COLO829 (cell line): ENCODE measurements around the gene UNC13A.

Experiments
- DNase-seq: peaks from one replicate; pipeline ENCODE4 v3.0.0; 2012; ENCODE audit warnings: low spot score

UNC13A gene

DNA sequence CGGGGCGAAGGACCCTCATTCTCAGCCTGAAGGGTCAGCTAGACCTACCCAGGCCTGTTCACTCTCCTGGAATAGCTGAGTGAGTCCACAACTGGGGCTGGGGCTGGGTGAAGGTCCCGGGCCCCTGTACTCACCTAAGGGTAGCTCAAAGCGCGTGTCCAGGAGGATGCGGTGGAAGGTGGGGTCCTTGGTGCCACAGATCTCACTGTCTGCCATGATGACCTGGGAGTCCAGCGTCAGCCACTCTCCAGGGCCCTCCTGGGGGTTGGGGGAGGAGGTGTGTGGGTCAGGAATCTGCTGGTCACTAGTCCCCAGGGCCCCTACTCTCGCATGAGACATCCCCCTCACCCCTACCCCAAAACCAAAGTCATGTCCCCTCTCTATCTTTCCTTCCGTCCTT lies 18.7 kb downstream of the UNC13A start:
- no peak for DNase-seq

GRCh38 chr19:17665058-17665457 lies 23.1 kb downstream of the UNC13A start:
- no peak for DNase-seq

- DNase-seq, result no peak
Measured at GRCh38 chr19:17659996-17660395, 28.2 kb downstream of the UNC13A start.

DNA sequence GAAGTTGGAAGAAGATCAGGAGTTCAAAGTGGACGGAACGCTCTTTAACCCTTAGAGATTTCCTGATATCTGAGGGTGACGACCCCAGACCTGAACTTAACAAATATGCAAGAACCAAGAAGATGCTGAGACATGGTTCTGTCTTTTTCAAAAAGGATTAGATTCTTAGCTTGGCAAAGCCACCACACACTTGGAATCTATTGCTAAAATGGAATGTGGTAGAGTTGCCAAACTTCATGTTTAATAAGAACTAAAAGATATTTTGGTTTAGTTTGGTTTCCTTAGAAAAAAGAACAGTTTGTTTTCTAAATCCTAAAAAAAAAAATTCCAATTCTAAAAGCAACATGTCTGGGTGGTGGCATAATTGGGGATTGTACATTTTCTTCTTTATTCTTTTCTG lies 29.5 kb downstream of the UNC13A start:
- no peak for DNase-seq

GRCh38 chr19:17658240-17658639 lies 29.9 kb downstream of the UNC13A start:
- no peak for DNase-seq

- no peak for DNase-seq
Measured at GRCh38 chr19:17656970-17657369, 31.2 kb downstream of the UNC13A start.

- DNase-seq, result no peak
Measured at GRCh38 chr19:17655751-17656472, 32.2 kb downstream of the UNC13A start.

GRCh38 chr19:17654993-17655392 lies 33.2 kb downstream of the UNC13A start:
- DNase-seq, result peak; percentile 60

GRCh38 chr19:17652627-17653026 lies 35.5 kb downstream of the UNC13A start:
- no peak for DNase-seq

- no peak for DNase-seq
Measured at GRCh38 chr19:17648786-17649185, 39.4 kb downstream of the UNC13A start.

- DNase-seq, result peak; percentile 60
Measured at GRCh38 chr19:17648097-17648660, 40.0 kb downstream of the UNC13A start.

DNA sequence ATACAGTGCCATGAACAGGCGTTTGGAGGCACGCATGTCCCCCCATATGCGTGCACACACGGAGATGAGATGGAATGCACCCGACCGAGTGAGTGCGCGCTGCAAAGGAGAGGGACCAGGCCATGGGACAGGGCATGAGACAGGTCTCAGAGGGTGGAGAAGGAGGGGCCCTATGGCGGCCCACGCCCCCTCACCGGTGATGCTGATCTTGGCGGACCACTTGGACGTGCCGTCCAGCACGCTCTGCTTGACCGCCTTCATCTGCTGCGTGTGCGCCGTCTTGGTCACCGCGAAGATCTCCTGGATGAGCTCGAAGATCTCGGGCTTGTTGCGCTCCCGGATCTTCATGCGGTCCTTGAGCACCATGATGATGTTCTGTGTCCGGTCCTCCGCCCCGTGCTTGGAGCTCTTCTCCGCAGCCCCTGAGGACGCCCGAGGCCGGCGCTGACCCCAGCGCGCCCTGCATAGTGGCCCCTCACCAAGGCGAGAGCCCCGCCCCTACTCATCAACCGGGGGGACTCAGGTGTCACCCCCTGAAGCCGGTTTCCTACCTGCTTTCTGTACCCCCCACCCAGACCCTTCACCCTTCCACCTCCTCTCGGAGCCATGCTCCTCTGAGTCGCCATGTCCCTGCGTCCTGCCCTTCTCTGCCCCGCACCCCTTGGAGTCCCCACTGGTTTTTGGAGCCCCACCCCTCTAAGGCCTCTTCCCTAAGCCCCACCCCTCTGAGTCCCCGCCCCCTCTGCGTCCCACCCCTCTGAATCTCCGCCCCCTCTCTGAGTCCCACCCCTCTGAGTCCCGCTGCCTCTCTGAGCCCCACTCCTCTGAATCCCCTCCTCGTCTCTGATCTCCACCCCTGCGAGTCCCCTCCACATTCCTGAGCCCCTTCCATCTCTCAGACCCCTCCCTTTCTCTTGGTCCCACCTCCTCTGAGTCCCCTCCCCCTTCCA lies 40.8 kb downstream of the UNC13A start:
- DNase-seq, result no peak

- DNase-seq, result no peak
Measured at GRCh38 chr19:17646441-17646840, 41.7 kb downstream of the UNC13A start.

- DNase-seq, result no peak
Measured at GRCh38 chr19:17645339-17645963, 42.7 kb downstream of the UNC13A start.

DNA sequence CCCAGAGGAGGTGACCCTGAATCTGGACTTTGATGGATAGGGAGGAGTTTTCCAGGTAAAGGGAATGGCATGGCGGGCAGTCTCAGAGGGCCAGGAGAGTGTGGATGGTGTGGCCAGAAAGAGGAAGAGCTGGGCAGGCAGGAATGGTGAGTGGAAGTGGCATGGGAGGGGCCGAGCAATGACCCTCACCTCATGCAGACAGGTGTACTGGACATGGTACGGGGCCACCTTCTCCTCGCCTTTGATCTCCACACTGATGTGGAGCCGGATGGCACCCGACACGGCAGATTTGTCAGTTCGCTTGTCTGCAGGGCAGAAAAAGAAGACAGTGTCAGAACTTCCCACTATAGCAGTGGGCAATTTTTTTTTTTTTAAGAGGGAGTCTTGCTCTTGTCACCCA lies 45.5 kb downstream of the UNC13A start:
- no peak for DNase-seq

GRCh38 chr19:17641846-17642245 lies 46.3 kb downstream of the UNC13A start:
- DNase-seq, result no peak

DNA sequence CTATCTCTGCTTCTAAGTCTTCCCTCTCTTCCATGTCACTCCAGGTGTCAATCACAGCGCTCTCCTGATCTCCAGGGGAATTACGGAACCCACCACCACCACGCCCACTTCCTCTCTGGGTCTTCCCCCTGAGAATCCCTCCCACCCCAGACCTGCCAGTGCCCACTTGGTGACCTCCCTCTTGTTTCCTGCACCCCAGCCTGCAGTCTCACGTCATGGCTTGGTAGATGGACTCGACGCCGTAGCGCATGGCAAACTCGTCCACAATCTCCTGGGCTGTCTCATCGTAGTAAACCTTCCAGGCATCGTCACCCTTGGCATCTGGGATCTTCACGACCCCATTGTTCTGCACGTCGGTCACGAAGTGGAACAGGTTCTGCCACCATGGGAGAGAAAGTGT lies 47.0 kb downstream of the UNC13A start:
- DNase-seq, result no peak

DNA sequence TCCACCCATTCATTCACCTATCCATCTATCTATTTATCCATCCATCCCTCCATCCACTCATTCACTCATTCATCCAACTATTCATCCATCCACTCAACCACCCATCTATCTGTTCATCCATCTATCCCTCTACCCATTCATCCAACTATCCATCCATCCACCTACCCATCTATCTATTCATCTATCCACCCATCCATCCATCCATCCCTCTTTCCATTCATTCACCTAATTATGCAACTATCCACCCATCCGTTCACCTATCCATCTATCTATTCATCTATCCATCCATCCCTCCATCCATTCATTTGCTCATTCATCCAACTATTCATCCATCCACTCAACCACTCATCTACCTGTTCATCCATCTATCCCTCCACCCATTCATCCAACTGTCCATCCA lies 54.5 kb downstream of the UNC13A start:
- DNase-seq, result no peak

- DNase-seq, result no peak
Measured at GRCh38 chr19:17632577-17632976, 55.6 kb downstream of the UNC13A start.

GRCh38 chr19:17629760-17630159 lies 58.4 kb downstream of the UNC13A start:
- DNase-seq, result no peak

DNA sequence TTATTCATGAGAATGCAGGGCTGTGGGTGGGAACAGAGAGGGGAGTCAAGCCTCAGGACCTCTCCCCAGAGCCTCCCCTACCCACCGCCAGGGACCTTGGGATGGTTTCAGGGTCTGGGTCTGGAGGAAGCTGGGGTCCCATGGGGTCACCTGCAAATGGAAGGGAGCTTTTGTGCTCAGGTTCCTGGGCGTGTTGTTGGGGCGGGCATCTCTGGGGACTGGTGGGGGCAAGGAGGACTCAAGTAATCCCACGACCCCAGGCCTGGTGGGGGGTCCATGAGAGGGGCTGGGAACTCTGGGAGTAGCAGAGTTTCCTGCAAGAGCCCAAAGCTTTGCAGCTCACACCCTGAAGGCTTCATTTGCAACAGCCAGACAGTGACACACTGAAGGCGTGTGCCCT lies 60.2 kb downstream of the UNC13A start:
- DNase-seq, result no peak

GRCh38 chr19:17627161-17627560 lies 61.0 kb downstream of the UNC13A start:
- DNase-seq, result no peak
